Measurements from ENCODE around the gene KCNF1.

KCNF1 gene

GRCh38 chr2:10921525-10921924 lies 9.8 kb downstream of the KCNF1 start:
- DNase-seq, result no peak

- DNase-seq, result no peak
Observed at GRCh38 chr2:10922307-10923007, 10.7 kb downstream of the KCNF1 start.

- DNase-seq, result no peak
Observed at GRCh38 chr2:10923008-10923375, 11.3 kb downstream of the KCNF1 start.

GRCh38 chr2:10923965-10924364 lies 12.2 kb downstream of the KCNF1 start:
- no peak for DNase-seq

- DNase-seq, result no peak
Observed at GRCh38 chr2:10924441-10924840, 12.7 kb downstream of the KCNF1 start.

GRCh38 chr2:10924859-10925258 lies 13.1 kb downstream of the KCNF1 start:
- no peak for DNase-seq

GRCh38 chr2:10926191-10926820 lies 14.6 kb downstream of the KCNF1 start:
- no peak for DNase-seq

GRCh38 chr2:10930721-10931516 lies 19.2 kb downstream of the KCNF1 start:
- no peak for DNase-seq

- DNase-seq, result no peak
Observed at GRCh38 chr2:10931710-10932255, 20.0 kb downstream of the KCNF1 start.

GRCh38 chr2:10932345-10933151 lies 20.8 kb downstream of the KCNF1 start:
- DNase-seq, result no peak

- no peak for DNase-seq
Observed at GRCh38 chr2:10933700-10934225, 22.0 kb downstream of the KCNF1 start.

GRCh38 chr2:10934308-10934978 lies 22.7 kb downstream of the KCNF1 start:
- no peak for DNase-seq

- DNase-seq, result no peak
Observed at GRCh38 chr2:10934979-10935350, 23.2 kb downstream of the KCNF1 start.

- DNase-seq, result no peak
Observed at GRCh38 chr2:10935366-10935918, 23.7 kb downstream of the KCNF1 start.

GRCh38 chr2:10935953-10936942 lies 24.5 kb downstream of the KCNF1 start:
- DNase-seq, result no peak

- no peak for DNase-seq
Observed at GRCh38 chr2:10939058-10939457, 27.3 kb downstream of the KCNF1 start.

GRCh38 chr2:10940596-10940995 lies 28.9 kb downstream of the KCNF1 start:
- no peak for DNase-seq

GRCh38 chr2:10941383-10941782 lies 29.6 kb downstream of the KCNF1 start:
- DNase-seq, result no peak

- no peak for DNase-seq
Observed at GRCh38 chr2:10944799-10945198, 33.1 kb downstream of the KCNF1 start.

GRCh38 chr2:10946394-10946793 lies 34.7 kb downstream of the KCNF1 start:
- DNase-seq, result no peak

All from T-helper 2 cell (primary cell).